Left kidney (tissue), 8 donors: ENCODE results near the gene NRDC. TPM values are rescaled to one million over a fixed set of nuclear protein-coding genes. Genes with fewer than 3 reads are reported as not detected.

Source experiments
- DNase-seq: peaks from one replicate; pipeline ENCODE4 v3.0.0-alpha.2; 2013
- long read RNA-seq, 8 donors: transcript quantifications; one replicate each; lab custom pipeline, GENCODE V29; 2026
- polyA plus RNA-seq: library from polyadenylated mRNA; unstranded; fragments of 120-200 nt; gene quantifications from one replicate; pipeline ENCODE4 v1.2.1, GENCODE V29; 2013; ENCODE audit not compliant: insufficient read length

Gene NRDC, protein sequence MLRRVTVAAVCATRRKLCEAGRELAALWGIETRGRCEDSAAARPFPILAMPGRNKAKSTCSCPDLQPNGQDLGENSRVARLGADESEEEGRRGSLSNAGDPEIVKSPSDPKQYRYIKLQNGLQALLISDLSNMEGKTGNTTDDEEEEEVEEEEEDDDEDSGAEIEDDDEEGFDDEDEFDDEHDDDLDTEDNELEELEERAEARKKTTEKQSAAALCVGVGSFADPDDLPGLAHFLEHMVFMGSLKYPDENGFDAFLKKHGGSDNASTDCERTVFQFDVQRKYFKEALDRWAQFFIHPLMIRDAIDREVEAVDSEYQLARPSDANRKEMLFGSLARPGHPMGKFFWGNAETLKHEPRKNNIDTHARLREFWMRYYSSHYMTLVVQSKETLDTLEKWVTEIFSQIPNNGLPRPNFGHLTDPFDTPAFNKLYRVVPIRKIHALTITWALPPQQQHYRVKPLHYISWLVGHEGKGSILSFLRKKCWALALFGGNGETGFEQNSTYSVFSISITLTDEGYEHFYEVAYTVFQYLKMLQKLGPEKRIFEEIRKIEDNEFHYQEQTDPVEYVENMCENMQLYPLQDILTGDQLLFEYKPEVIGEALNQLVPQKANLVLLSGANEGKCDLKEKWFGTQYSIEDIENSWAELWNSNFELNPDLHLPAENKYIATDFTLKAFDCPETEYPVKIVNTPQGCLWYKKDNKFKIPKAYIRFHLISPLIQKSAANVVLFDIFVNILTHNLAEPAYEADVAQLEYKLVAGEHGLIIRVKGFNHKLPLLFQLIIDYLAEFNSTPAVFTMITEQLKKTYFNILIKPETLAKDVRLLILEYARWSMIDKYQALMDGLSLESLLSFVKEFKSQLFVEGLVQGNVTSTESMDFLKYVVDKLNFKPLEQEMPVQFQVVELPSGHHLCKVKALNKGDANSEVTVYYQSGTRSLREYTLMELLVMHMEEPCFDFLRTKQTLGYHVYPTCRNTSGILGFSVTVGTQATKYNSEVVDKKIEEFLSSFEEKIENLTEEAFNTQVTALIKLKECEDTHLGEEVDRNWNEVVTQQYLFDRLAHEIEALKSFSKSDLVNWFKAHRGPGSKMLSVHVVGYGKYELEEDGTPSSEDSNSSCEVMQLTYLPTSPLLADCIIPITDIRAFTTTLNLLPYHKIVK
- 198 TPM for polyA plus RNA-seq
- long read RNA-seq, donor 1, transcript NRDC-211 (2 exons, 1,020 nt), result major isoform, 50 of 56 reads
- long read RNA-seq, donor 1, partial matches to known transcripts, result 0 of 56 reads
- long read RNA-seq, donor 1, other reads (novel, unspliced or antisense), result 0 of 56 reads
- long read RNA-seq, donor 2, transcript NRDC-211 (2 exons, 1,020 nt), result major isoform, 46 of 60 reads
- long read RNA-seq, donor 2, partial matches to known transcripts, result 9 of 60 reads
- long read RNA-seq, donor 2, other reads (novel, unspliced or antisense), result 0 of 60 reads
- long read RNA-seq, donor 3, transcript NRDC-211 (2 exons, 1,020 nt), result major isoform, 31 of 45 reads
- long read RNA-seq, donor 3, partial matches to known transcripts, result 13 of 45 reads
- long read RNA-seq, donor 3, other reads (novel, unspliced or antisense), result 0 of 45 reads
- long read RNA-seq, donor 4, transcript NRDC-211 (2 exons, 1,020 nt), result major isoform, 5 of 5 reads
- long read RNA-seq, donor 4, partial matches to known transcripts, result 0 of 5 reads
- long read RNA-seq, donor 4, other reads (novel, unspliced or antisense), result 0 of 5 reads
- long read RNA-seq, donor 5, transcript NRDC-201 (31 exons, 3,691 nt), result minor isoform, 12 of 57 reads
- long read RNA-seq, donor 5, transcript NRDC-211 (2 exons, 1,020 nt), result major isoform, 15 of 57 reads
- long read RNA-seq, donor 5, partial matches to known transcripts, result 29 of 57 reads
- long read RNA-seq, donor 5, other reads (novel, unspliced or antisense), result 0 of 57 reads
- long read RNA-seq, donor 6, transcript NRDC-211 (2 exons, 1,020 nt), result major isoform, 32 of 44 reads
- long read RNA-seq, donor 6, partial matches to known transcripts, result 8 of 44 reads
- long read RNA-seq, donor 6, other reads (novel, unspliced or antisense), result 0 of 44 reads
- long read RNA-seq, donor 7, transcript NRDC-211 (2 exons, 1,020 nt), result major isoform, 49 of 82 reads
- long read RNA-seq, donor 7, partial matches to known transcripts, result 27 of 82 reads
- long read RNA-seq, donor 7, other reads (novel, unspliced or antisense), result 0 of 82 reads
- long read RNA-seq, donor 8, transcript NRDC-211 (2 exons, 1,020 nt), result major isoform, 14 of 15 reads
- long read RNA-seq, donor 8, partial matches to known transcripts, result 0 of 15 reads
- long read RNA-seq, donor 8, other reads (novel, unspliced or antisense), result 0 of 15 reads

DNA sequence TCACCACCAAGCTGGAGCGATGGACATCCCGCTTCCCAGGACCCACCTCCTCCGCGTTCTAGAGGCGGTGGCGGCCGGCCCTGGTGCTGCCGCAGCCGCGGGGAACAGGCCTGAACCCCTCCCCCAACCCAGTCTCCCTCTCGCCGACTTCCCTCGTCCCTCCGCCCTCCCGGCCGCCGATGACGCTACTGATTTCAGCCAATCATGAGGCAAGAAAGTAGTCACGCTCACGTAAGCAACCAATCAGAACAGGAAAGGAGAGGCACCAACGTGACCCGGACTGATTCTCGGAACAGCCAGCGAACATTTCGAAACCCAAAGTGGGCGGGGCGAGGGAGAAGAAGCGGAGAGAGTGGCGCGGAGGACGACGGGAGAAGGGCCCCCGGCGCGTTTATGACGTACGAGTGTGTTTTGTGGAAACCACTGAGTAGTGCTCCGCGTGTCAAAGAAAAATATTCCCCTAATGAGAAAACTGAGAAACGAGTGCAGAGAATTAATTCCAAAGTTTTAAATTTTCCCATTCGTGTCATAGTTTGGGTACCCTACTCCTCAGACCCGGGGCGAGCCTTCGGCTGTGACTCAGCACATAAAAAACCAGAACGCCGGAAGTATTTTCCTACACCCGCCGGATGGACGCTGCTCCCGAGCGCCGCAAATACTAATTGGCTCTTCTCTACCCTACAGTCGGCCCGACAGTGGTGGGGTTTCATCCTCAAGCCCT, at the start of gene NRDC:
TSS of gene NRDC (minus strand) at position 112 of the 721 bp plus-strand sequence. CDS start 112 bp downstream, outside the sequence.
- peak; percentile 100 for DNase-seq

DNA sequence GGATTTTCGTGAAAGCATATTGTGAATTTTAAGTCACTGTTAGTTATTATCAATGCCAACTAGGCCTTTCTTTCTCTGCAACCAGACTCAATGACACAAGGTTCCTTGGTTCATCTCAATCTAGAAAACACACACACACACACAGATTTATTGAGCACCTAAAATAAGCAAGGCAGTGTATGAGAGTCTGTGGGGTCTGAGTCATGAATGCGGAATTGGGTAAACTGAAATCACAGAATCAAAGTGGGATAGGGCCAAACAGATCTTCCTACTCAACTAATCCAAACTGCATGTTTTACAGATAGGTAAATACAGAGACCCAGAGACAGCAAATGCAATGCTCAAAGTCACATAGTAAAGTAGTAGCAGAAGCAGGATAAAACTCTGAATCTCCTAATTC, 48.5 kb upstream of the NRDC start:
- DNase-seq, result no peak

DNA sequence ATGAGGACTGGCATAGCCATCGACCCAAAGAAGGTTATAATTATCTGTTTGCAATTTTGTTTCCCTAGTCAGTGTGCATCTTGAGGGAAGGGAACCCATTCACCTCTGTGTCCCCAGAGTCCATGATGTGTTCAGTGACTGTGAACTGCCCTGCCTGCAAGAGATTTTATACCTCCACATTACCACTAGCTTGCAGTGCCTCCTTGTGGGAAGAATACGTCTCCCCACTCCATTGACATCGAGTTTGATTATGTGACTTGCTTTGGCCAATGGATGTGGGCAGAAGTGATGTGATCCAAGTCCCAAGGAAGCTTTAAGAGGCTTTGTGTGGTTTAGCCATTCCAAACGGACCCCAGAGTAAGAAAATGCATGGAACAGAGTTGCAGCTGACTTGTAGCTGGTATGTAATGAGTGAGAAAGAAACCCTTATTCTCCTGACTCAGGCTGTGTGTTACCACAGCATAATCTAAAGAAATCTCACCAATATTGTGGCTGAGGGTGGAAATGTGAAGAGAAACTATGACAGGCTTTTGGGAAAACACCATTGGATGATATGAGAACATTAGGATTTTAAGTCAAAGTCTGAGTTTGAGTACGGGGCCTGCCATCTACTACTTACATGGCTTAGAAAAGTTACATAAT, 47.8 kb upstream of the NRDC start:
- DNase-seq, result no peak

GRCh38 chr1:51924455-51924854, 45.9 kb upstream of the NRDC start:
- no peak for DNase-seq

DNA sequence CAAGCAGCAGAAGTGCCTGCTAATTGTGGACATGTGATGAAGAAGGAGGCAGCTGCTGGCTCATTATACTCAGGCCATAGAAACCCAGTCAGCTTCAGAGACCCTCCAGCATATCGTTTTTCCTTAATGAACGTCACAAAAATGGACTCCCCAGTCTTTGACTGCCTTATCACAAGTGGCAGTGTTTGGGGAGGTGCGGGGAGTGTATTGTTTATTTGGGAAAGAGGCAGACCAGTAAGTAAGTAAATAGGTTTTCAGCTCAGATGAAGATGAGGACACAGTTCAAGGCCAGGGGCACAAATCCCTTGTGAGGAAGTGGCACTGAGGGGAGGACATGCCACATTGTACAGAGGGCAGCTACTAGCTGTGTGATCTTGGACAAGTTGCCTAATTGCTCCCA, 43.5 kb upstream of the NRDC start:
- DNase-seq, result no peak

DNA sequence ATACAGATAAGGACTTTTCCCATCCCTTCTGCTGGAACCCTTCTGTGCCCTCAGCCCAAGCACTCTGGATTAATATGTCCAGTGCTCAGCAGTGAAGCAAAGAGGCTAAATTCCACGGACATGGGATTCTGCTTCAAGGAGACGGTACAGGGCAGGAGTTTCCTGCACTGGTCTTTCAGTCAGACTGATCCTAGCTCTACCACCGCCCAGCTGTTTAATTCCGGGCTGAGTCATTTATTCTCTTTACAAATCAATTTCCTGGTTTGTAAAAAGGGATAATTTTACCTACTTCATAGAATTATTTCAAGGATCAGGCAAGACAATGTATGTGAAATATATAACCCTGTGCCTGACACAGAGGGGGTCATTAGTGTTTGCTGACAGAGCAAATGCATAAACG, 41.6 kb upstream of the NRDC start:
- no peak for DNase-seq

- DNase-seq, result no peak
Measured at GRCh38 chr1:51919684-51920083, 41.2 kb upstream of the NRDC start.

DNA sequence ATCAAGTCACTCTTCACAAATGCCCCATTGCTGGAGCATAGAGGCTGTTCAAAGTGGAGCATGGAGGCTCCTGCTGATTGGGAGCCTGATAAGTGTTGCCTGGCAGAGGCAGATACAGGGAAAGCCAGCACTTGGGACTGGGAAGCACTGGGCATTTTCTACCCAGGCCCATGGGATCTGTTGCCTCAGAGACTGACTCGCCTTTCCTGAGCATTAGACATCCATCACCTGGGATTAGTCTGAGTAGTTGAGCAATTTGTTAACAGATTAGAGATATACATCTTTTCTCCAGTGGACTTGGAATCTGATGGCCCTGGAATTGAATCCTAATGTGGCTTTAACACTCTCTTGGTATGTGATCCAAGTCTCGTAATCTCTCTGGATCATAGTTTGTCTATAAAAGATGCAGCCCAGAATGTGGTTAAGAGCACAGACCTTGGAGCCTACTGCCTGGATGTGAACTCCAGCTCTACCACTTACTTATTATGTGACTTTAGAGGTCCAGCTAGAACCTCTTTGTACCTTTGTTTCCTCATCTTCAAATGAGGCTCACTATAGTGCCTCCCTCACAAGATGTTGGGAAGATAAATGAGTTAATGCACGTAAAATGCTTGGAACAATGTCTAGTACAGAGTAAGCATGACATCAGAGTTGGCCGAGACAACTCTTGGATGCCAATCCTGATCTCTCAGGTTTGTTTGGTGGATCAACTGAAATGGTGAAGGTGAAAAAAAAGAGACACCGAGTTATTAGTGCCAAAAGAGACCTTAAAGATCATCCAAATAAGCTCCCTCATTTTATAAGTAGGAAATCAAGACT, 38.3 kb upstream of the NRDC start:
- no peak for DNase-seq

GRCh38 chr1:51915951-51916350, 37.4 kb upstream of the NRDC start:
- no peak for DNase-seq

- no peak for DNase-seq
Measured at GRCh38 chr1:51912881-51913280, 34.4 kb upstream of the NRDC start.

- peak; percentile 36 for DNase-seq
Measured at GRCh38 chr1:51910221-51911000, 31.9 kb upstream of the NRDC start.

DNA sequence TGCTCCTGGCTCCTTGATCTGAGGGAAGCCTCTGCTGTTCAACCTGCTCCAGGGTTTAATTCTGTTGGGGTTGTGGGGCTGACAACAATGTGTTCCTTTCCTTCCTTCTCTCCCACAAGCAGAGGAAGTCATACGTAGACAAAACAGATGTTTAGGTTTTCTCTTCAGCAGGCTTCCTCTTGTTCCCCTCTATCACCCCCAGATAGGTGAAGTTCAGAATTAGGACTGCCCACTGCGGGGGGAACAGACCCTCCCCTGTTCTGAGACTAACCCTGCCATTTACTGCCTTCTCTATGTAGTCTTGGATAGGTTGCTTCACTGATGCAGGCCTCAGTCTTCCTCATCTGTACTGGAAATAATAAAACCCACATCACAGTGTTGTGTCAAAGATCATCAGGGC, 30.0 kb upstream of the NRDC start:
- DNase-seq, result no peak

- no peak for DNase-seq
Measured at GRCh38 chr1:51907079-51907702, 28.7 kb upstream of the NRDC start.

DNA sequence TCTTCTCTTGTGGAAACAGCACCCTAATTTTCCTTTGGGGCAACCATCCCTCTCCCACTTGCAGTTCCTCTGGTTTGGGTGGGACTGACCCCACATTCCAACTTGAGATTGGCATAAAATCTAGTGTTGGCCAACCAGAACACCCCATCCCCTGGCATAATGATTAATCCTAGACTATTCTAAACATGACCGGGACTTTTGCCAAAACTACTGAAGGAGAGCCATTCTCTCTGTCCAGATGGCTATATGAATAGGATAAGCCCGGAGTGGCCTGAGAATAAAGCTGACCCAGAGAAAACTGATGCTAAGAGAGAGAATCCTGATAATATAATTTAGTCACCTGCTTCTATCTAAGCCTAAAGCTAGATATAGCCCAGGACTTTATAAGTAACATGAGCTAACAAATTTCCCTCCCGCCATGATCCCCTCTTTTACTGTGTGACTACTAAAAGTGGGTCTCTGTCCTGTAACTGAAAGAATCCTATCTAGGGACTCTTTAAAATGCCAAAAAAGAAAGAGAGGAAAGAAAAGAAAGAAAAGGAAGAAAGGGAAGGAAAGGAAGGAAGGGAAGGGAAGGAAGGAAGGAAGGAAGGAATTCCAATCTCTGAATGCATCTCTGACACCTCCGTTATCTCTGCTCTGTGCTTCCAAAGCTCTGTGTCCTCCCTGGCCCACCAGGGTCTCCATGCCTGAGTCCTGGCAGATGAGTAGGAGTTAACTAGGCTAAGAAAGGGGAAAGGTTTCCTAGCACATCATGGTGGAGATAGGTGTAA, 28.0 kb upstream of the NRDC start:
- no peak for DNase-seq

DNA sequence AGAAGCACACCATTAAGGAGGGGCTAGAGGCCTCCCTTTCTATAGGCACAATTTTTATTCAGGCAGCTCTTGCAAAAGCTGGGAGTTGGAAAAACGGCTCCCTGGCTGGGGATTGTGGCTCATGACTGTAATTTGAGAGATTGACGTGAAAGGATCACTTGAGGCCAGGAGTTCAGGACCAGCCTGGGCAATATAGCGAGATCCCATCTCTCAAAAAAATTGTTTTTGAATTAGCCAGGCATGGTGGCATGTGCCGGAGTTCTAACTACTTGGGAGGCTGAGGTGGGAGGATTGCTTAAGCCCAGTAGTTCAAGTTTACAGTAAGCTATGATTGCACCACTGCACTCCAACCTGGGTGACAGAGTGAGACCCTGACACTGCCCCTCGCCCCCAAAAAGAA, 23.9 kb upstream of the NRDC start:
- DNase-seq, result no peak

- no peak for DNase-seq
Measured at GRCh38 chr1:51901151-51901550, 22.6 kb upstream of the NRDC start.
